Gastrocnemius medialis (tissue), 4 donors: ENCODE measurements around the gene GRP. TPM values are rescaled to one million over a fixed set of nuclear protein-coding genes. Genes with fewer than 3 reads are reported as not detected.
"Not testable (repeated sequence)": the region's sequence is repeated elsewhere in the genome, so short reads cannot be mapped to it uniquely, and the experiment has no call there.

Experiments used
- ATAC-seq, 2 donors: fragments of 150-250 bp; one replicate each; pipeline ENCODE4 v1.9.1; 2016
- DNase-seq, 2 donors: peaks; one replicate each; pipeline ENCODE4 v3.0.0-alpha.2; 2019
- H3K27ac ChIP-seq, 4 donors: fragments of 200-600 bp; sonication (generic); 1 replicate in 1 of 4; 2 replicates in 3 of 4; pipeline ENCODE4 v1.5.1; 2016 to 2018; ENCODE audit warnings: mild to moderate bottlenecking in 2 of 4, moderate library complexity in 1 of 4
- H3K27me3 ChIP-seq, 3 donors: fragments of 200-600 bp; sonication (generic) in 2 of 3; 1 replicate in 1 of 3; 2 replicates in 2 of 3; pipeline versions ENCODE4 v1.5.1 to v1.6.0; 2016 to 2019; ENCODE audit warnings: mild to moderate bottlenecking in 1 of 3, moderate library complexity in 1 of 3
- H3K36me3 ChIP-seq, 2 donors: fragments of 200-600 bp; sonication (generic) in 1 of 2; one replicate each; pipeline ENCODE4 v1.5.1; 2017 to 2018
- H3K4me1 ChIP-seq, 2 donors: fragments of 200-600 bp; sonication (generic) in 1 of 2; one replicate each; pipeline ENCODE4 v1.5.1; 2016 to 2017; ENCODE audit warnings: mild to moderate bottlenecking in 2 of 2
- H3K4me3 ChIP-seq, 4 donors: fragments of 200-600 bp; sonication (generic) in 3 of 4; 1 replicate in 1 of 4; 2 replicates in 3 of 4; pipeline ENCODE4 v1.5.1; 2016 to 2019; ENCODE audit warnings: mild to moderate bottlenecking in 2 of 4
- H3K9me3 ChIP-seq, 3 donors: fragments of 200-600 bp; sonication (generic) in 2 of 3; 1 replicate in 1 of 3; 2 replicates in 2 of 3; pipeline ENCODE4 v1.5.1; 2016 to 2019
- POLR2A ChIP-seq, 2 donors: fragments of 450-650 bp; IDR thresholded peaks; one replicate each; pipeline ENCODE4 v1.6.1; 2017; ENCODE audit warnings: antibody characterized with exemption in 2 of 2, mild to moderate bottlenecking in 2 of 2, moderate library complexity in 2 of 2
- in situ Hi-C, 4 donors: fragments of 200-750 bp; cut with MboI; loops; one replicate each; pipeline versions ENCODE4 v1.15.0 to v1.8.0; 2017; ENCODE audit warnings: low sequenced_read_pairs in 4 of 4
- intact Hi-C: fragments of 100-400 bp; cut with DNase I; formaldehyde crosslinking; loops from one replicate; pipeline ENCODE4 v1.15.1; 2023; ENCODE audit warnings: low total_unique reads
- total RNA-seq, 4 donors: library from RNA; depleted of rRNA; stranded (reverse); fragments of >200 nt; gene quantifications; one replicate each; pipeline versions ENCODE4 v1.1.0 to v1.2.3, GENCODE V29; 2016
- TF ChIP-seq, protein P1 (sequence below), 5 experiments: fragments of 450-650 bp in 3 of 5; fragments of 200-600 bp in 2 of 5; sonication (generic) in 2 of 5; IDR thresholded peaks in 4 of 5; conservative IDR thresholded peaks in 1 of 5; 1 replicate in 4 of 5; 2 replicates in 1 of 5; pipeline ENCODE4 v1.5.1; 2016 to 2019; ENCODE audit warnings: antibody characterized with exemption in 5 of 5, mild to moderate bottlenecking in 3 of 5, moderate library complexity in 3 of 5

GRP gene
- total RNA-seq, 4 donors from 2014 or later, result not detected

DNA sequence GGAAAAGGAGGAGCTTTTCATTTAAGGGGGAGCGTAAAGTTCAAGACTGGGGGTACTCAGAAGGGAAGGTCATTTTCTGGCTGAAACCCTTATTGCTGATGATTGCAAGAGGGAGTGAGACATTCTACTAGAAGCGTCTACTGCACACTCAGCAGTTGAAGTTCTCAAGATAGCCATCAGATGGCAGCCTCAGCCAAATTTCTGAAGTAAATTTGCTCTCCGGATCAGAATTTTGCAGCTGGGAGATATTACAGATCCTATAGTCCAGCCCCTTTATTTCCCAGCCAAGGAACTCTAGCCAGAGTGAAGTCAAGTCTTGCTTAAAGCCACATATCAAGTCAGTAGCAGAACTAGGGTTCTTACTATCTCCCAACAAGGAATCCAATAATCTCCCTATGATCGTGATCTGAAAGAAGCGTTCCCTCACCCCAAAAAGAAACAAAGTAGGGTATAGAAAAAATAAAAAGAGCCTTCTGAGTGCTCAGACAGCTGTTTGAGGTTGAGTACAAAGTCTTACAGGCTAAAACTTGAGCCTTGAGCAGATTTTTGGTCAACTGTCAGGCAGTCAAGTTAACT lies 29.3 kb downstream of the GRP start:
- in situ Hi-C loops, result no loop called here
- no peaks in the 10 kb centered on the region for H3K36me3 ChIP-seq
- H3K9me3 ChIP-seq, result no peaks in the 10 kb centered on the region
- no peak overlapping the region for H3K27ac ChIP-seq
- no peak for TF ChIP-seq POLR2A (IDR thresholded peaks at IDR 0.05)
- TF ChIP-seq, protein P1, sequence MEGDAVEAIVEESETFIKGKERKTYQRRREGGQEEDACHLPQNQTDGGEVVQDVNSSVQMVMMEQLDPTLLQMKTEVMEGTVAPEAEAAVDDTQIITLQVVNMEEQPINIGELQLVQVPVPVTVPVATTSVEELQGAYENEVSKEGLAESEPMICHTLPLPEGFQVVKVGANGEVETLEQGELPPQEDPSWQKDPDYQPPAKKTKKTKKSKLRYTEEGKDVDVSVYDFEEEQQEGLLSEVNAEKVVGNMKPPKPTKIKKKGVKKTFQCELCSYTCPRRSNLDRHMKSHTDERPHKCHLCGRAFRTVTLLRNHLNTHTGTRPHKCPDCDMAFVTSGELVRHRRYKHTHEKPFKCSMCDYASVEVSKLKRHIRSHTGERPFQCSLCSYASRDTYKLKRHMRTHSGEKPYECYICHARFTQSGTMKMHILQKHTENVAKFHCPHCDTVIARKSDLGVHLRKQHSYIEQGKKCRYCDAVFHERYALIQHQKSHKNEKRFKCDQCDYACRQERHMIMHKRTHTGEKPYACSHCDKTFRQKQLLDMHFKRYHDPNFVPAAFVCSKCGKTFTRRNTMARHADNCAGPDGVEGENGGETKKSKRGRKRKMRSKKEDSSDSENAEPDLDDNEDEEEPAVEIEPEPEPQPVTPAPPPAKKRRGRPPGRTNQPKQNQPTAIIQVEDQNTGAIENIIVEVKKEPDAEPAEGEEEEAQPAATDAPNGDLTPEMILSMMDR (IDR thresholded peaks at IDR 0.05 in 4 of 5, conservative IDR thresholded peaks at IDR 0.05 in 1 of 5), result peak in 4 of 5 experiments; percentile 31 to 59 (median 52)
- intact Hi-C loops, result loop anchor here (2.0 kb wide), 1 partner anchor 154 kb away; no protein-coding TSS in a partner anchor
- DNase-seq, result no peak
- no peaks in the 10 kb centered on the region for H3K4me1 ChIP-seq
- H3K27me3 ChIP-seq, result peaks cover 9 to 10% (median 9%) of the 10 kb centered on the region in 3 donors
- no peak overlapping the region for H3K4me3 ChIP-seq
- peak; percentile 23 to 58 for ATAC-seq

DNA sequence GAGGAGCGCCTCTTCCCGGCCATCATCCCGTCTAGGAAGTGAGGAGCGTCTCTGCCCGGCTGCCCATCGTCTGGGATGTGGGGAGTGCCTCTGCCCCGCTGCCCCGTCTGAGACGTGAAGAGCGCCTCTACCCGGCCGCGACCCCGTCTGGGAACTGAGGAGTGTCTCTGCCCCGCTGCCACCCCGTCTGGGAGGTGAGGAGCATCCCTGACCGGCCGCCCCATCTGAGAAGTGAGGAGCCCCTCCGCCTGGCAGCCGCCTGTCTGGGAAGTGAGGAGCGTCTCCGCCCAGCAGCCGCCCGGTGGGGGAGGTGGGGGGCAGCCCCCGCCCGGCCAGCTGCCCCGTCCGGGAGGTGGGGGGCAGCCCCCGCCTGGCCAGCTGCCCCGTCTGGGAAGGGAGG lies 35.5 kb downstream of the GRP start:
- H3K9me3 ChIP-seq, H3K27ac ChIP-seq, intact Hi-C loops, ATAC-seq, H3K36me3 ChIP-seq, H3K4me3 ChIP-seq, H3K4me1 ChIP-seq, H3K27me3 ChIP-seq, in situ Hi-C loops, DNase-seq: not testable (repeated sequence)

DNA sequence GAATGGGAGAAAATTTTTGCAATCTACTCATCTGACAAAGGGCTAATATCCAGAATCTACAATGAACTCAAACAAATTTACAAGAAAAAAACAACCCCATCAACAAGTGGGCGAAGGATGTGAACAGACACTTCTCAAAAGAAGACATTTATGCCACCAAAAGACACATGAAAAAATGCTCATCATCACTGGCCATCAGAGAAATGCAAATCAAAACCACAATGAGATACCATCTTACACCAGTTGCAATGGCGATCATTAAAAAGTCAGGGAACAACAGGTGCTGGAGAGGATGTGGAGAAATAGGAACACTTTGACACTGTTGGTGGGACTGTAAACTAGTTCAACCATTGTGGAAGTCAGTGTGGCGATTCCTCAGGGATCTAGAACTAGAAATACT lies 41.9 kb downstream of the GRP start:
- intact Hi-C loops, H3K36me3 ChIP-seq, H3K4me3 ChIP-seq, in situ Hi-C loops, DNase-seq, H3K27ac ChIP-seq, ATAC-seq, H3K9me3 ChIP-seq, H3K4me1 ChIP-seq: not testable (repeated sequence)
- peaks cover 39 to 46% (median 42%) of the 10 kb centered on the region in 3 donors for H3K27me3 ChIP-seq

DNA sequence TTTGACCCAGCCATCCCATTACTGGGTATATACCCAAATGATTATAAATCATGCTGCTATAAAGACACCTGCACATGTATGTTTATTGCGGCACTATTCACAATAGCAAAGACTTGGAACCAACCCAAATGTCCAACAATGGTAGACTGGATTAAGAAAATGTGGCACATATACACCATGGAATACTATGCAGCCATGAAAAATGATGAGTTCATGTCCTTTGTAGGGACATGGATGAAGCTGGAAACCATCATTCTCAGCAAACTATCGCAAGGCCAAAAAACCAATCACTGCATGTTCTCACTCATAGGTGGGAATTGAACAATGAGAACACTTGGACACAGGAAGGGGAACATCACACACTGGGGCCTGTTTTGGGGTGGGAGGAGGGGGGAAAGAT lies 42.3 kb downstream of the GRP start:
- DNase-seq, ATAC-seq, H3K27ac ChIP-seq, H3K9me3 ChIP-seq, in situ Hi-C loops, intact Hi-C loops, H3K4me1 ChIP-seq, H3K4me3 ChIP-seq, H3K36me3 ChIP-seq: not testable (repeated sequence)
- peaks cover 43 to 50% (median 46%) of the 10 kb centered on the region in 3 donors for H3K27me3 ChIP-seq

DNA sequence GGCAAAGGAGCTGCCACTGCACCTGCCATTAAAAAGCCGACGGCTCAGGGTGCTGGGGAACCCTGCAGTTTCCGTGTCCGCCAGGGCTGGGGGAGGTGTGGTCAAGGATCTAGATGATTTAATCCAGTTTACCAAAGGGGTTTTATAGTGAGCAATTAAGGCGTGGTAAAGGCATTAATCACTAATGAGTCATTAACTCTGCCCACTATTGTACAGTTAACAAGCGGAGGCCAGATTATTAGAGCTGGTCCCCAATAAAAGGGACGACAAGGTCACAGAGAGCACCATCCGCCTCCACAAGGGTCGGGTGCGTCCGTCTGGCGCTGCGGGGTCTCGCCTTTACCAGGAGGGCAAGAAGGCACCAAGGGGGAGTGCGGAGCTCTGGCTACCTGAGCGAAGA lies 43.7 kb downstream of the GRP start:
- peaks cover 57 to 64% (median 61%) of the 10 kb centered on the region in 3 donors for H3K27me3 ChIP-seq
- ATAC-seq (no peak), DNase-seq (no peak)
- no peak overlapping the region for H3K4me3 ChIP-seq
- H3K9me3 ChIP-seq, result no peaks in the 10 kb centered on the region
- no peaks in the 10 kb centered on the region for H3K4me1 ChIP-seq
- H3K36me3 ChIP-seq, result no peaks in the 10 kb centered on the region
- H3K27ac ChIP-seq, result no peak overlapping the region
- intact Hi-C loops, result no loop called here
- in situ Hi-C loops, result no loop called here
- TF ChIP-seq, protein P1 (IDR thresholded peaks at IDR 0.05 in 4 of 5, conservative IDR thresholded peaks at IDR 0.05 in 1 of 5), result no peak
- TF ChIP-seq POLR2A (IDR thresholded peaks at IDR 0.05), result no peak

DNA sequence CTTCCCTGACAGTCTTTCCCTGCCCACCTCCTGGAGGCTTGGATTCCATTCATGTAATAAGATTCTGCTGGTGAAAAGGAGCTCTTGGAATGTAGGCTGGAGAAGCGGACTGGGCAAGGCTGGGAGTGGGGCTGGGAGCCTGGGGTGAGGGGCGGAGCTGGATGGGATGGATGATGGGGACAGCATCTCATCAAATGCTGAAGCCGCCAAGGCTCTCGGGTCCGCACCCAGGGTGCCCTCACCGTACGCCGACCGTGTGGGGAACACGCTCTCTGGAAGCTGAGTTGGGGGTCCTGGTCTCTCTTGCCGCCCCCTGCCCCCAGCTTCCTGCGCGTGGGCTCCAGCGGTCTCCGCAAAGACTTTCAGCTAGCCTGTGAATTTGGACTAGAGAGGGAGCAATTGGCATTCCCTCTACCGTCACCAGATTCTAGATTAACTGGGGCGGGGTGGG lies 44.2 kb downstream of the GRP start:
- DNase-seq, result no peak
- no peak for ATAC-seq
- no peak for TF ChIP-seq POLR2A (IDR thresholded peaks at IDR 0.05)
- TF ChIP-seq, protein P1 (IDR thresholded peaks at IDR 0.05 in 4 of 5, conservative IDR thresholded peaks at IDR 0.05 in 1 of 5), result no peak
- no peak overlapping the region for H3K27ac ChIP-seq
- no peaks in the 10 kb centered on the region for H3K4me1 ChIP-seq
- H3K4me3 ChIP-seq, result no peak overlapping the region
- H3K9me3 ChIP-seq, result no peaks in the 10 kb centered on the region
- peaks cover 60 to 67% (median 64%) of the 10 kb centered on the region in 3 donors for H3K27me3 ChIP-seq
- H3K36me3 ChIP-seq, result no peaks in the 10 kb centered on the region
- intact Hi-C loops, result no loop called here
- in situ Hi-C loops, result no loop called here
